ENCODE data around the gene MARCKSL1. TPM values are rescaled to one million over a fixed set of nuclear protein-coding genes. Genes with fewer than 3 reads are reported as not detected.

The MARCKSL1 gene
- total and polyA plus RNA-seq, 2 of the 13 experiments (the other 11 are each of a cell fraction or from before 2014, with no cell fraction given) = 81.9 to 155 TPM

DNA sequence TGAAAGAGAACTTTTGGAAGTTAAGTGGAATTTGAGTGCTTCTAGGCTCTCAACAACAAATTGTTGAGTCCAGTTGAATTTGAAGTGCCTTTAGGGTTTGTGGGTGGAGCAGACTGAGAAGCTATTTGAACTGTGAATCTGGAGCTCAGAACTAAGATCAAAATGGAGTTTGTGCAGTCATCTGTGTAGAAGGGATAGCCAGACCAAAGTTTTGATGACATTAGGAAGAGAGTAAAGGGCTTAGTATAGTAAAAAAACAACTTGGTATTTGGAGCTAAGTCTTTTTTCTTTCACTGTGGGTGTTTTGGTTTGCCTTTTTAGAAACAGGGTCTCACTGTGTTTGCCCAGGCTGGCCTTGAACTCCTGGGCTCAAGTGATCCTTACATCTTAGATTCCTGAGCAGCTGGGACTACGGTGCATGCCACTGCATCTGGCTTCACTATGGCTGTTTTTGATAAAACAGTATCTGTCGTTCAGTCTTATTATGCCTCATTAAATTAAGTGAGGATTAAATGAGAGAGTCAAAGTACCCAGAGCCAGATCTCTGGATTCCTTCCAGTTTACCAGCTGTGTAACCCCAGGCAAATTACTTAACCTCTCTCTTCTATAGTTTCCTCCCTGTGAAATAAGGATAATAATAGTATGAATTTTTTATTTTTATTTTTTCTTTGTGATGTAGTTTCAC is 24.2 kb downstream of the MARCKSL1 start (continued):
- TF ChIP-seq, protein P1, sequence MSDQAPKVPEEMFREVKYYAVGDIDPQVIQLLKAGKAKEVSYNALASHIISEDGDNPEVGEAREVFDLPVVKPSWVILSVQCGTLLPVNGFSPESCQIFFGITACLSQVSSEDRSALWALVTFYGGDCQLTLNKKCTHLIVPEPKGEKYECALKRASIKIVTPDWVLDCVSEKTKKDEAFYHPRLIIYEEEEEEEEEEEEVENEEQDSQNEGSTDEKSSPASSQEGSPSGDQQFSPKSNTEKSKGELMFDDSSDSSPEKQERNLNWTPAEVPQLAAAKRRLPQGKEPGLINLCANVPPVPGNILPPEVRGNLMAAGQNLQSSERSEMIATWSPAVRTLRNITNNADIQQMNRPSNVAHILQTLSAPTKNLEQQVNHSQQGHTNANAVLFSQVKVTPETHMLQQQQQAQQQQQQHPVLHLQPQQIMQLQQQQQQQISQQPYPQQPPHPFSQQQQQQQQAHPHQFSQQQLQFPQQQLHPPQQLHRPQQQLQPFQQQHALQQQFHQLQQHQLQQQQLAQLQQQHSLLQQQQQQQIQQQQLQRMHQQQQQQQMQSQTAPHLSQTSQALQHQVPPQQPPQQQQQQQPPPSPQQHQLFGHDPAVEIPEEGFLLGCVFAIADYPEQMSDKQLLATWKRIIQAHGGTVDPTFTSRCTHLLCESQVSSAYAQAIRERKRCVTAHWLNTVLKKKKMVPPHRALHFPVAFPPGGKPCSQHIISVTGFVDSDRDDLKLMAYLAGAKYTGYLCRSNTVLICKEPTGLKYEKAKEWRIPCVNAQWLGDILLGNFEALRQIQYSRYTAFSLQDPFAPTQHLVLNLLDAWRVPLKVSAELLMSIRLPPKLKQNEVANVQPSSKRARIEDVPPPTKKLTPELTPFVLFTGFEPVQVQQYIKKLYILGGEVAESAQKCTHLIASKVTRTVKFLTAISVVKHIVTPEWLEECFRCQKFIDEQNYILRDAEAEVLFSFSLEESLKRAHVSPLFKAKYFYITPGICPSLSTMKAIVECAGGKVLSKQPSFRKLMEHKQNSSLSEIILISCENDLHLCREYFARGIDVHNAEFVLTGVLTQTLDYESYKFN (CRISPR knock-in tag; conservative IDR thresholded peaks at IDR 0.05) = peak; percentile 80
- TF ChIP-seq ELF1 (CRISPR knock-in tag; IDR thresholded peaks at IDR 0.05) (no peak), ZNF878 (CRISPR knock-in tag; IDR thresholded peaks at IDR 0.05) (0 out of 2 replicates have a peak, but pooled peaks have one; percentile 30), SOX6 (IDR thresholded peaks at IDR 0.05) (no peak), SOX6 (CRISPR knock-in tag; IDR thresholded peaks at IDR 0.05) (no peak), KLF12 (CRISPR knock-in tag; IDR thresholded peaks at IDR 0.05; ENCODE audit: borderline replicate concordance) (no peak), ELF3 (CRISPR knock-in tag; IDR thresholded peaks at IDR 0.05) (no peak), HDAC2 (CRISPR knock-in tag; IDR thresholded peaks at IDR 0.05) (peak; percentile 40; the same call in 1 of the 2 replicates), ZNF549 (CRISPR knock-in tag; IDR thresholded peaks at IDR 0.05) (no peak), POGZ (CRISPR knock-in tag; IDR thresholded peaks at IDR 0.05) (no peak), NAIF1 (CRISPR knock-in tag; IDR thresholded peaks at IDR 0.05; ENCODE audit: borderline replicate concordance) (no peak), ZNF33B (CRISPR knock-in tag; IDR thresholded peaks at IDR 0.05) (no peak), U2AF2 (IDR thresholded peaks at IDR 0.05; ENCODE audit: low read depth, low read length) (no peak), ZFP90 (CRISPR knock-in tag; IDR thresholded peaks at IDR 0.05; ENCODE audit: borderline replicate concordance) (no peak), GATAD2A (CRISPR knock-in tag; IDR thresholded peaks at IDR 0.05) (peak; percentile 73; the same call in 1 of the 2 replicates), HMG20B (CRISPR knock-in tag; conservative IDR thresholded peaks at IDR 0.05) (0 out of 2 replicates have a peak, but pooled peaks have one; percentile 32), NFIB (CRISPR knock-in tag; IDR thresholded peaks at IDR 0.05; ENCODE audit: borderline replicate concordance) (no peak), NR3C1 (CRISPR knock-in tag; IDR thresholded peaks at IDR 0.05) (no peak), ZBTB7B (CRISPR knock-in tag; IDR thresholded peaks at IDR 0.05) (0 out of 2 replicates have a peak, but pooled peaks have one; percentile 22), HNRNPK (IDR thresholded peaks at IDR 0.05; ENCODE audit: low read depth, low read length, poor library complexity, severe bottlenecking) (no peak)
- TF ChIP-seq, protein P2, sequence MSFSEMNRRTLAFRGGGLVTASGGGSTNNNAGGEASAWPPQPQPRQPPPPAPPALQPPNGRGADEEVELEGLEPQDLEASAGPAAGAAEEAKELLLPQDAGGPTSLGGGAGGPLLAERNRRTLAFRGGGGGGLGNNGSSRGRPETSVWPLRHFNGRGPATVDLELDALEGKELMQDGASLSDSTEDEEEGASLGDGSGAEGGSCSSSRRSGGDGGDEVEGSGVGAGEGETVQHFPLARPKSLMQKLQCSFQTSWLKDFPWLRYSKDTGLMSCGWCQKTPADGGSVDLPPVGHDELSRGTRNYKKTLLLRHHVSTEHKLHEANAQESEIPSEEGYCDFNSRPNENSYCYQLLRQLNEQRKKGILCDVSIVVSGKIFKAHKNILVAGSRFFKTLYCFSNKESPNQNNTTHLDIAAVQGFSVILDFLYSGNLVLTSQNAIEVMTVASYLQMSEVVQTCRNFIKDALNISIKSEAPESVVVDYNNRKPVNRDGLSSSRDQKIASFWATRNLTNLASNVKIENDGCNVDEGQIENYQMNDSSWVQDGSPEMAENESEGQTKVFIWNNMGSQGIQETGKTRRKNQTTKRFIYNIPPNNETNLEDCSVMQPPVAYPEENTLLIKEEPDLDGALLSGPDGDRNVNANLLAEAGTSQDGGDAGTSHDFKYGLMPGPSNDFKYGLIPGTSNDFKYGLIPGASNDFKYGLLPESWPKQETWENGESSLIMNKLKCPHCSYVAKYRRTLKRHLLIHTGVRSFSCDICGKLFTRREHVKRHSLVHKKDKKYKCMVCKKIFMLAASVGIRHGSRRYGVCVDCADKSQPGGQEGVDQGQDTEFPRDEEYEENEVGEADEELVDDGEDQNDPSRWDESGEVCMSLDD (CRISPR knock-in tag; IDR thresholded peaks at IDR 0.05; ENCODE audit: borderline replicate concordance) = no peak
- TF ChIP-seq, protein P3, sequence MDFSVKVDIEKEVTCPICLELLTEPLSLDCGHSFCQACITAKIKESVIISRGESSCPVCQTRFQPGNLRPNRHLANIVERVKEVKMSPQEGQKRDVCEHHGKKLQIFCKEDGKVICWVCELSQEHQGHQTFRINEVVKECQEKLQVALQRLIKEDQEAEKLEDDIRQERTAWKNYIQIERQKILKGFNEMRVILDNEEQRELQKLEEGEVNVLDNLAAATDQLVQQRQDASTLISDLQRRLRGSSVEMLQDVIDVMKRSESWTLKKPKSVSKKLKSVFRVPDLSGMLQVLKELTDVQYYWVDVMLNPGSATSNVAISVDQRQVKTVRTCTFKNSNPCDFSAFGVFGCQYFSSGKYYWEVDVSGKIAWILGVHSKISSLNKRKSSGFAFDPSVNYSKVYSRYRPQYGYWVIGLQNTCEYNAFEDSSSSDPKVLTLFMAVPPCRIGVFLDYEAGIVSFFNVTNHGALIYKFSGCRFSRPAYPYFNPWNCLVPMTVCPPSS (IDR thresholded peaks at IDR 0.05) = no peak
- TF ChIP-seq, protein P4, sequence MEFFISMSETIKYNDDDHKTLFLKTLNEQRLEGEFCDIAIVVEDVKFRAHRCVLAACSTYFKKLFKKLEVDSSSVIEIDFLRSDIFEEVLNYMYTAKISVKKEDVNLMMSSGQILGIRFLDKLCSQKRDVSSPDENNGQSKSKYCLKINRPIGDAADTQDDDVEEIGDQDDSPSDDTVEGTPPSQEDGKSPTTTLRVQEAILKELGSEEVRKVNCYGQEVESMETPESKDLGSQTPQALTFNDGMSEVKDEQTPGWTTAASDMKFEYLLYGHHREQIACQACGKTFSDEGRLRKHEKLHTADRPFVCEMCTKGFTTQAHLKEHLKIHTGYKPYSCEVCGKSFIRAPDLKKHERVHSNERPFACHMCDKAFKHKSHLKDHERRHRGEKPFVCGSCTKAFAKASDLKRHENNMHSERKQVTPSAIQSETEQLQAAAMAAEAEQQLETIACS (CRISPR knock-in tag; IDR thresholded peaks at IDR 0.05) = no peak

Measured in HepG2 (cell line).